B cell (primary cell): ENCODE results near the gene TPSAB1. TPM values are rescaled to one million over a fixed set of nuclear protein-coding genes. Genes with fewer than 3 reads are reported as not detected.
A peak's percentile ranks its signal among the peaks of the same experiment; 100 is the strongest.
"Not testable (repeated sequence)": the region's sequence is repeated elsewhere in the genome, so short reads cannot be mapped to it uniquely, and the experiment has no call there.

Experiments
- ATAC-seq: fragments of 200-7000 bp; cut with Tn5 transposase; one replicate; pipeline ENCODE4 v1.10.0; 2021; ENCODE audit warnings: low read depth, mild to moderate bottlenecking, moderate number of reproducible peaks, moderate library complexity
- CTCF ChIA-PET: fragments of 350-600 bp; sonication (Branson Sonifier 250); formaldehyde crosslinking; loops from one replicate; lab custom pipeline; 2021; ENCODE audit warnings: antibody characterized with exemption, inconsistent platforms; lab: Charles Lee
- POLR2A ChIA-PET: fragments of 350-600 bp; sonication (Branson Sonifier 250); formaldehyde crosslinking; loops from one replicate; lab custom pipeline; 2021; ENCODE audit warnings: antibody characterized with exemption; lab: Charles Lee
- DNase-seq: peaks from one replicate; pipeline ENCODE4 v3.0.0; 2013
- H2AFZ ChIP-seq: 2 replicates; pipeline ENCODE4 v1.6.1; 2012; ENCODE audit warnings: mild to moderate bottlenecking, low read depth, low read length; ENCODE audit not compliant: insufficient read depth, poor library complexity, severe bottlenecking
- H3K27ac ChIP-seq, 2 donors: 1 replicate in 1 of 2; 2 replicates in 1 of 2; pipeline ENCODE4 v1.5.1; 2012 to 2013; ENCODE audit warnings: low read length in 2 of 2, mild to moderate bottlenecking in 2 of 2, moderate library complexity in 1 of 2
- H3K27me3 ChIP-seq, 4 experiments: fragments of 200-600 bp in 1 of 4; sonication (generic) in 1 of 4; replicated peaks in 1 of 4; 1 replicate in 2 of 4; 2 replicates in 2 of 4; pipeline versions ENCODE4 v1.6.1 to v1.7.0; 2013 to 2016; ENCODE audit warnings: low read length in 3 of 4, mild to moderate bottlenecking in 2 of 4, mixed read lengths in 1 of 4, moderate library complexity in 1 of 4; ENCODE audit not compliant: insufficient read depth in 4 of 4, control insufficient read depth in 3 of 4; ENCODE audit errors: control extremely low read depth in 1 of 4
- H3K36me3 ChIP-seq, 2 experiments: replicated peaks in 1 of 2; 1 replicate in 1 of 2; 2 replicates in 1 of 2; pipeline versions ENCODE4 v1.6.1 to v1.7.1; 2013; ENCODE audit warnings: low read length in 1 of 2; ENCODE audit not compliant: insufficient read depth in 2 of 2, control insufficient read depth in 1 of 2; ENCODE audit errors: control extremely low read depth in 1 of 2, extremely low read depth in 1 of 2
- H3K4me1 ChIP-seq, 2 donors: fragments of 200-600 bp in 1 of 2; sonication (generic) in 1 of 2; 1 replicate in 1 of 2; 2 replicates in 1 of 2; pipeline versions ENCODE4 v1.5.1 to v1.6.1; 2013 to 2017; ENCODE audit warnings: low read length in 2 of 2; ENCODE audit not compliant: control insufficient read depth in 2 of 2, insufficient read depth in 2 of 2
- H3K4me2 ChIP-seq: replicated peaks from 2 replicates; pipeline ENCODE3; 2012; ENCODE audit warnings: mild to moderate bottlenecking, low read depth, low read length; ENCODE audit not compliant: poor library complexity, severe bottlenecking
- H3K4me3 ChIP-seq, 5 experiments: fragments of 200-600 bp in 1 of 5; sonication (generic) in 1 of 5; 1 replicate in 3 of 5; 2 replicates in 2 of 5; pipeline versions ENCODE4 v1.5.1 to v1.7.0; 2011 to 2016; ENCODE audit warnings: low read length in 4 of 5, mild to moderate bottlenecking in 4 of 5, low read depth in 2 of 5, control low read depth in 1 of 5, moderate library complexity in 1 of 5; ENCODE audit not compliant: insufficient read depth in 1 of 5; ENCODE audit errors: control extremely low read depth in 1 of 5, extremely low read depth in 1 of 5
- H3K79me2 ChIP-seq: fragments of 200-600 bp; sonication (generic); one replicate; pipeline ENCODE4 v1.6.0; 2016; ENCODE audit warnings: low read length; ENCODE audit not compliant: control insufficient read depth, insufficient read depth
- H3K9ac ChIP-seq: fragments of 200-600 bp; sonication (generic); 2 replicates; pipeline ENCODE4 v1.6.1; 2017; ENCODE audit warnings: mild to moderate bottlenecking, low read length, moderate library complexity
- H3K9me3 ChIP-seq, 3 donors: one replicate each; pipeline versions ENCODE4 v1.6.1 to v1.7.1; 2013; ENCODE audit warnings: low read length in 2 of 3; ENCODE audit not compliant: control insufficient read depth in 2 of 3, insufficient read depth in 1 of 3; ENCODE audit errors: control extremely low read depth in 1 of 3
- H4K20me1 ChIP-seq: 2 replicates; pipeline ENCODE4 v1.6.0; 2012; ENCODE audit warnings: mild to moderate bottlenecking, low read length; ENCODE audit not compliant: insufficient read depth, control insufficient read depth, poor library complexity, severe bottlenecking
- H3K27ac Mint-ChIP-seq: one replicate; pipeline ENCODE4 v1.8.0; 2021; ENCODE audit warnings: mixed read lengths
- H3K27me3 Mint-ChIP-seq: one replicate; pipeline ENCODE4 v1.8.0; 2021; ENCODE audit warnings: mixed read lengths
- H3K4me1 Mint-ChIP-seq: one replicate; pipeline ENCODE4 v1.8.0; 2021; ENCODE audit warnings: mixed read lengths
- H3K4me3 Mint-ChIP-seq: one replicate; pipeline ENCODE4 v1.8.0; 2021; ENCODE audit warnings: mixed read lengths
- H3K9me3 Mint-ChIP-seq: one replicate; pipeline ENCODE4 v1.8.0; 2022; ENCODE audit warnings: mixed read lengths; ENCODE audit not compliant: insufficient read depth
- WGBS: methylation state at CpG from one replicate; pipeline ENCODE4 v1.1.5; 2013; ENCODE audit warnings: missing lambda C conversion rate; ENCODE audit not compliant: insufficient coverage; 5-methylcytosine and 5-hydroxymethylcytosine counted together
- intact Hi-C: fragments of 100-400 bp; cut with micrococcal nuclease; formaldehyde crosslinking; loops from one replicate; pipeline ENCODE4 v1.10.0; 2022
- polyA plus RNA-seq: library from polyadenylated mRNA; depleted of rRNA; stranded (reverse); fragments of >200 nt; gene quantifications from 2 replicates; pipeline ENCODE4 v1.2.3, GENCODE V29; 2012
- total RNA-seq, 2 donors: library from RNA; stranded (reverse); fragments of 120-200 nt in 1 of 2; gene quantifications; 1 replicate in 1 of 2; 2 replicates in 1 of 2; pipeline versions ENCODE4 v1.2.3 to v1.2.4, GENCODE V29; 2013 to 2022

Gene TPSAB1
- total and polyA plus RNA-seq, 2 donors (not counting 1 experiment from before 2014, with no cell fraction given): not detected

DNA sequence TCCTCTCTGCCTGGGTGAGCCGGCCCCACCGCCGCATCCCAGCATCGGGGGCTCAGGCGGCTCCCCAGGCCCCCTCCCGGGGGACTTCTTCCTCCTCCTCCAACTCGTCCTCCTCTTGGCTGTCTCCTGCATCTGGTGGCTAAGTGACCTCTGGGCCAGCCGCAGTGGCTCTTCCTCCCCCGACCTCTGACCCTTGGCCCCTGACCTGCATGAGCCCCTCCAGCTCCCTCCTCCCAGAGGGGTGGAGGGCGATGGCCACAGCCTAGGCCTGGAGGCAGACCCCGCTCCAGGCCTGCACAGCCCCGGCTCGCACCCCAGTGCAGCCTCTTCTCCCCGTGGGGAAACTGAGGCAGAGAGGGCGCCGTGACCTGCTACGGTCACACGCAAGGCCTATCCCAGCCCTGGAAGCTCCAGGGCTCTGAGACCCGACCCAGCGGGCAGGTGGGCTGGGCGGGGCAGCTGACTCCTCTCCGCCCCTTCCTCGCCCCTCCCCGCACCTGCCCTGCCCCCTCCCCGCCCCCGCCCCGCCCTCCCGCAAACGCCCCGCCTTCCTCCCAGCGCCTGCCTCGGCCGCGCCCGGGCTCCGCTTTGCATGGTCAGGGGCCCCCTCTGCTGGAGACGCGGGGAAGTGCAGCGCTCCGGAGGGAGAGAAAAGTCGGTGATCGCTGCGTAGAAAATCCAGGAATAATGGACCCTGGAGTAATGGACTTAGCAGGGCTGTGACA is 8.7 kb downstream of the TPSAB1 start:
- ATAC-seq: peak; percentile 97
- H3K4me3 Mint-ChIP-seq, H3K9me3 Mint-ChIP-seq, intact Hi-C loops, DNase-seq, H4K20me1 ChIP-seq, H3K27me3 ChIP-seq, H3K9ac ChIP-seq, H3K27ac ChIP-seq, H3K79me2 ChIP-seq, H3K27me3 Mint-ChIP-seq, H3K4me1 ChIP-seq, H3K36me3 ChIP-seq, H3K4me1 Mint-ChIP-seq, CTCF ChIA-PET, H3K27ac Mint-ChIP-seq, H3K4me3 ChIP-seq, H2AFZ ChIP-seq, H3K9me3 ChIP-seq, H3K4me2 ChIP-seq, POLR2A ChIA-PET: not testable (repeated sequence)
- WGBS: no CpG with 5 or more reads among the region's 43 CpGs

GRCh38 chr16:1253701-1254364 is 13.3 kb downstream of the TPSAB1 start:
- H3K9me3 Mint-ChIP-seq, POLR2A ChIA-PET, H3K27ac Mint-ChIP-seq: not testable (repeated sequence)

DNA sequence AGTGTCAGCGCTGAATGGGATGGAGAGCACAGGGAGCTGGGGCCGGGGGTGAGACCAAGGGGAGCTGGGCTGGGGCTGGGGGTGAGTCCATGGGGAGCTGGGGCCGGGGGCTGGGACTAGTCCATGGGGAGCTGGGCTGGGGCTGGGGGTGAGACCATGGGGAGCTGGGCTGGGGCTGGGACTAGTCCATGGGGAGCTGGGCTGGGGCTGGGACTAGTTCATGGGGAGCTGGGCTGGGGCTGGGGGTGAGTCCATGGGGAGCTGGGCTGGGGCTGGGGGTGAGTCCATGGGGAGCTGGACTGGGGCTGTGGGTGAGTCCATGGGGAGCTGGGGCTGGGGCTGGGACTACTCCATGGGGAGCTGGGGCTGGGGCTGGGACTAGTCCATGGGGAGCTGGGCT is 14.3 kb downstream of the TPSAB1 start:
- POLR2A ChIA-PET: interaction anchor here (0.7 kb wide), 1 partner anchor 470 kb away, joined by 6 read pairs; no protein-coding TSS in a partner anchor
- H3K36me3 ChIP-seq, H3K9me3 ChIP-seq, H3K4me3 ChIP-seq, CTCF ChIA-PET, H3K9me3 Mint-ChIP-seq, H3K9ac ChIP-seq, H3K4me1 ChIP-seq, H2AFZ ChIP-seq, intact Hi-C loops, H3K27me3 Mint-ChIP-seq, H3K4me2 ChIP-seq, H3K27ac ChIP-seq, H3K4me3 Mint-ChIP-seq, ATAC-seq, H3K79me2 ChIP-seq, H4K20me1 ChIP-seq, DNase-seq, H3K4me1 Mint-ChIP-seq, H3K27ac Mint-ChIP-seq: not testable (repeated sequence)
- 100% methylated on average over 2 of the region's 3 CpGs for WGBS
- H3K27me3 ChIP-seq: peaks cover 0 to 28% (median 4%) of the 10 kb centered on the region in 4 experiments

More at GRCh38 chr16:1253701-1254364, 13.3 kb downstream of the TPSAB1 start:
- H3K36me3 ChIP-seq, intact Hi-C loops, CTCF ChIA-PET, H3K4me1 Mint-ChIP-seq, H3K4me3 Mint-ChIP-seq, H4K20me1 ChIP-seq, H3K4me3 ChIP-seq, H3K4me2 ChIP-seq, H2AFZ ChIP-seq, H3K27me3 Mint-ChIP-seq, H3K79me2 ChIP-seq, ATAC-seq, DNase-seq, H3K9me3 ChIP-seq, H3K9ac ChIP-seq, H3K27ac ChIP-seq, H3K4me1 ChIP-seq: not testable (repeated sequence)
- WGBS: no CpG with 5 or more reads among the region's 47 CpGs
- peaks cover 0 to 18% (median under 1%) of the 10 kb centered on the region in 4 experiments for H3K27me3 ChIP-seq
